Ishikawa (cell line): ENCODE measurements around the gene PLXNB3.

Source experiments
- CEBPB ChIP-seq: IDR thresholded peaks from 2 replicates; pipeline ENCODE4 v1.6.1; 2012
- CREB1 ChIP-seq: IDR thresholded peaks from 2 replicates; pipeline ENCODE4 v1.6.1; 2012; ENCODE audit warnings: low read depth
- EGR1 ChIP-seq: IDR thresholded peaks from 2 replicates; pipeline ENCODE4 v1.6.1; 2012
- EP300 ChIP-seq: IDR thresholded peaks from 2 replicates; pipeline ENCODE4 v1.6.1; 2012; ENCODE audit warnings: borderline replicate concordance
- FOXM1 ChIP-seq: IDR thresholded peaks from 2 replicates; pipeline ENCODE4 v1.6.1; 2012; ENCODE audit warnings: low read depth, borderline replicate concordance
- NFIC ChIP-seq: IDR thresholded peaks from 2 replicates; pipeline ENCODE4 v1.6.1; 2012
- RAD21 ChIP-seq: IDR thresholded peaks from 2 replicates; pipeline ENCODE4 v1.6.1; 2012; ENCODE audit warnings: low read depth
- TAF1 ChIP-seq: IDR thresholded peaks from 2 replicates; pipeline ENCODE4 v1.6.1; 2012; ENCODE audit warnings: low read depth, mild to moderate bottlenecking
- TCF12 ChIP-seq: IDR thresholded peaks from 2 replicates; pipeline ENCODE4 v1.6.1; 2012; ENCODE audit warnings: low read depth
- TEAD4 ChIP-seq: IDR thresholded peaks from 2 replicates; pipeline ENCODE4 v1.6.1; 2012
- USF1 ChIP-seq: IDR thresholded peaks from 2 replicates; pipeline ENCODE4 v1.6.1; 2012
- YY1 ChIP-seq: IDR thresholded peaks from 2 replicates; pipeline ENCODE4 v1.6.1; 2012; ENCODE audit warnings: low read depth
- ZBTB7A ChIP-seq: IDR thresholded peaks from 2 replicates; pipeline ENCODE4 v1.6.1; 2012; ENCODE audit warnings: low read depth
- TF ChIP-seq, protein P1 (sequence below): IDR thresholded peaks from 2 replicates; pipeline ENCODE4 v1.6.1; 2012
- TF ChIP-seq, protein P2 (sequence below): IDR thresholded peaks from 2 replicates; pipeline ENCODE4 v1.6.1; 2012; ENCODE audit warnings: low read depth, mild to moderate bottlenecking

PLXNB3 gene

GRCh38 chrX:153722704-153723350 lies 41.2 kb upstream of the PLXNB3 start:
- TF ChIP-seq USF1 (no peak), CREB1 (no peak), ZBTB7A (no peak), YY1 (no peak), RAD21 (no peak), EP300 (no peak), CEBPB (no peak), TEAD4 (no peak), EGR1 (no peak), NFIC (no peak)
- TF ChIP-seq, protein P1, sequence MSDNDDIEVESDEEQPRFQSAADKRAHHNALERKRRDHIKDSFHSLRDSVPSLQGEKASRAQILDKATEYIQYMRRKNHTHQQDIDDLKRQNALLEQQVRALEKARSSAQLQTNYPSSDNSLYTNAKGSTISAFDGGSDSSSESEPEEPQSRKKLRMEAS, result no peak

GRCh38 chrX:153723351-153724251 lies 40.4 kb upstream of the PLXNB3 start:
- TF ChIP-seq EGR1 (no peak), TEAD4 (no peak), ZBTB7A (peak; percentile 43; the same call in 1 of the 2 replicates)
- TF ChIP-seq, protein P1, result peak; percentile 66

- TF ChIP-seq CREB1, result no peak
- TF ChIP-seq TAF1, result peak; percentile 39
Observed at GRCh38 chrX:153724252-153725038, 39.6 kb upstream of the PLXNB3 start, which contains the start of the genes ABCD1 and BCAP31. TSS of gene ABCD1 (plus strand) at chrX:153724856. CDS start at chrX:153725267, 411 bp downstream. TSS of gene BCAP31 (minus strand) at chrX:153724387. CDS start at chrX:153723244, 1,143 bp downstream.

DNA sequence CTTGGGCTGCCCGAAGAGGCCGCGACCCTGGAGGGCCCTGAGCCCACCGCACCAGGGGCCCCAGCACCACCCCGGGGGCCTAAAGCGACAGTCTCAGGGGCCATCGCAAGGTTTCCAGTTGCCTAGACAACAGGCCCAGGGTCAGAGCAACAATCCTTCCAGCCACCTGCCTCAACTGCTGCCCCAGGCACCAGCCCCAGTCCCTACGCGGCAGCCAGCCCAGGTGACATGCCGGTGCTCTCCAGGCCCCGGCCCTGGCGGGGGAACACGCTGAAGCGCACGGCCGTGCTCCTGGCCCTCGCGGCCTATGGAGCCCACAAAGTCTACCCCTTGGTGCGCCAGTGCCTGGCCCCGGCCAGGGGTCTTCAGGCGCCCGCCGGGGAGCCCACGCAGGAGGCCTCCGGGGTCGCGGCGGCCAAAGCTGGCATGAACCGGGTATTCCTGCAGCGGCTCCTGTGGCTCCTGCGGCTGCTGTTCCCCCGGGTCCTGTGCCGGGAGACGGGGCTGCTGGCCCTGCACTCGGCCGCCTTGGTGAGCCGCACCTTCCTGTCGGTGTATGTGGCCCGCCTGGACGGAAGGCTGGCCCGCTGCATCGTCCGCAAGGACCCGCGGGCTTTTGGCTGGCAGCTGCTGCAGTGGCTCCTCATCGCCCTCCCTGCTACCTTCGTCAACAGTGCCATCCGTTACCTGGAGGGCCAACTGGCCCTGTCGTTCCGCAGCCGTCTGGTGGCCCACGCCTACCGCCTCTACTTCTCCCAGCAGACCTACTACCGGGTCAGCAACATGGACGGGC lies 38.8 kb upstream of the PLXNB3 start:
- TF ChIP-seq ZBTB7A, result 0 out of 2 replicates have a peak, but pooled peaks have one; percentile 20
- TF ChIP-seq USF1, result no peak

GRCh38 chrX:153725832-153726285 lies 38.2 kb upstream of the PLXNB3 start:
- no peak for TF ChIP-seq TCF12
- no peak for TF ChIP-seq ZBTB7A
- TF ChIP-seq, protein P1, result no peak
- no peak for TF ChIP-seq FOXM1
- TF ChIP-seq USF1, result no peak
- no peak for TF ChIP-seq TEAD4
- no peak for TF ChIP-seq CREB1
- TF ChIP-seq CEBPB, result no peak
- TF ChIP-seq RAD21, result no peak
- no peak for TF ChIP-seq YY1

- no peak for TF ChIP-seq TEAD4
- TF ChIP-seq CREB1, result no peak
- TF ChIP-seq YY1, result 0 out of 2 replicates have a peak, but pooled peaks have one; percentile 14
- 0 out of 2 replicates have a peak, but pooled peaks have one; percentile 45 for TF ChIP-seq EP300
- no peak for TF ChIP-seq CEBPB
- TF ChIP-seq, protein P2, sequence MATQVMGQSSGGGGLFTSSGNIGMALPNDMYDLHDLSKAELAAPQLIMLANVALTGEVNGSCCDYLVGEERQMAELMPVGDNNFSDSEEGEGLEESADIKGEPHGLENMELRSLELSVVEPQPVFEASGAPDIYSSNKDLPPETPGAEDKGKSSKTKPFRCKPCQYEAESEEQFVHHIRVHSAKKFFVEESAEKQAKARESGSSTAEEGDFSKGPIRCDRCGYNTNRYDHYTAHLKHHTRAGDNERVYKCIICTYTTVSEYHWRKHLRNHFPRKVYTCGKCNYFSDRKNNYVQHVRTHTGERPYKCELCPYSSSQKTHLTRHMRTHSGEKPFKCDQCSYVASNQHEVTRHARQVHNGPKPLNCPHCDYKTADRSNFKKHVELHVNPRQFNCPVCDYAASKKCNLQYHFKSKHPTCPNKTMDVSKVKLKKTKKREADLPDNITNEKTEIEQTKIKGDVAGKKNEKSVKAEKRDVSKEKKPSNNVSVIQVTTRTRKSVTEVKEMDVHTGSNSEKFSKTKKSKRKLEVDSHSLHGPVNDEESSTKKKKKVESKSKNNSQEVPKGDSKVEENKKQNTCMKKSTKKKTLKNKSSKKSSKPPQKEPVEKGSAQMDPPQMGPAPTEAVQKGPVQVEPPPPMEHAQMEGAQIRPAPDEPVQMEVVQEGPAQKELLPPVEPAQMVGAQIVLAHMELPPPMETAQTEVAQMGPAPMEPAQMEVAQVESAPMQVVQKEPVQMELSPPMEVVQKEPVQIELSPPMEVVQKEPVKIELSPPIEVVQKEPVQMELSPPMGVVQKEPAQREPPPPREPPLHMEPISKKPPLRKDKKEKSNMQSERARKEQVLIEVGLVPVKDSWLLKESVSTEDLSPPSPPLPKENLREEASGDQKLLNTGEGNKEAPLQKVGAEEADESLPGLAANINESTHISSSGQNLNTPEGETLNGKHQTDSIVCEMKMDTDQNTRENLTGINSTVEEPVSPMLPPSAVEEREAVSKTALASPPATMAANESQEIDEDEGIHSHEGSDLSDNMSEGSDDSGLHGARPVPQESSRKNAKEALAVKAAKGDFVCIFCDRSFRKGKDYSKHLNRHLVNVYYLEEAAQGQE, result no peak
- no peak; the same call in 1 of the 2 replicates for TF ChIP-seq TAF1
- no peak for TF ChIP-seq FOXM1
- TF ChIP-seq, protein P1, result no peak; the same call in 1 of the 2 replicates
- TF ChIP-seq NFIC, result no peak
- TF ChIP-seq ZBTB7A, result peak; percentile 41; the same call in 1 of the 2 replicates
Observed at GRCh38 chrX:153726286-153727122, 37.5 kb upstream of the PLXNB3 start.
